Renal cortical epithelial cell (primary cell): Measurements from ENCODE around the gene TMEM131L. TPM values are rescaled to one million over a fixed set of nuclear protein-coding genes. Genes with fewer than 3 reads are reported as not detected.
"Not testable (repeated sequence)": the region's sequence is repeated elsewhere in the genome, so short reads cannot be mapped to it uniquely, and the experiment has no call there.

ENCODE experiments used
- DNase-seq: peaks from one replicate; pipeline ENCODE4 v3.0.0-alpha.2; 2011; ENCODE audit warnings: low read depth
- total RNA-seq: library from RNA; depleted of rRNA; stranded (reverse); fragments of >200 nt; gene quantifications from 2 replicates; pipeline ENCODE4 v1.2.3, GENCODE V29; 2014

TMEM131L gene
- total RNA-seq, 1 donor from 2014 or later: 7.8 TPM

DNA sequence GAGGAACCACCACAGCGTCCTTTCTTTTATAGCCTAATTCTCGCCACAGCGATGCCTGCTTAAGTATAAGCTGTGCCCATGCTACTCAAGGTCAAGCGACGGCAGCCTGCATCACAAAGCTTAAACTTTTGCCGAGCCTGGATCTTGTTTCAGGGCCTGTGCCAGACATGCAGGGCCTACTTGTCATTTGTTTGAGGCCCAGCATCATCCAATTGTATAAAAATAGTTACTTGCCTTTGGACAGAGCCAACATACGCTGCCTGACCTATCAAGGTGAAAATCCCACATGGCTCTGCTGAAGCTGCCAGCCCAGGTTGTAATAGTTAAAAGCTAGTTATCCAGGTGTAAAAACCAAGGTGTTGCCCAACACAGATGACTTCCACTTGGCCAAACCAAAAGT lies 107.1 kb downstream of the TMEM131L start:
- DNase-seq: no peak

DNA sequence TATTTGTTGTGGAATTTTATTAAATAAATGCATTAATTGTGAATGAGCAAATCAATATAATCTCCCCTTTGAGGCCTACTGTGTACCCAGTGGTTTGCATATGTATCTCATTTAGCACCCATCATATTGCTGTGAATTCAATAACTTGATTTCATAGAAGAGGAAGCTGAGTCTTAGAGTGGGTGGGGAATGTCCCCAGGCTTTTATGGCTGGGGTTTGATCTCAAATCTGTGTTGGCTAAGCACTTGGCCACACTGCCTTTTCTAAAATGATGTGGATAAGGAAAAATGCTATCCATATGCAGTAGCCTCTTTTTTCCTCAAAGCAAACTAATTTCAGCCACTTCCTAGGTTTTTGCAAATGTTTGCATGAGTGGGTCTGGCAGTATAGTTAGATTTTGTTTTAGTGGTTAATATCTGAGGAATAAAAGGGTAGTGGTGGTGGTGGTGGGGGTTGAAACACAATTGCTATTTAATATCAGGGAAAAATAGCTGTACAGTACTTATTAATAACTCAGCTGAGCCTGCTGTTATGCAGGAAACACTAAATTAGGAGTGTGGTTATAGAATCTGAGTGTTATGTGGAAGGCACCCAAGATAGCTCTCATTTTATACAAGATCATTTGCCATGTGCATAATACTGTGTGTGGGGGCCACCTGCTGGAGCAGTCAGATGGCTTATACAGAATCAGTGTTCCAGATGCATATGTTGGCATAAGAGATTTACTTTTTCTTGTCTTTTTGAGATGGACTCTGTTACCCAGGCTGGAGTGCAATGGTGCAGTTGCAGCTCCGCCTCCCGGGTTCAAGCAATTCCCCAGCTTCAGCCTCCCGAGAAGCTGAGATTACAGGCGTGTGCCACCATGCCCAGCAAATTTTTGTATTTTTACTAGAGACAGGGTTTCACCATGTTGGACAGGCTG lies 108.0 kb downstream of the TMEM131L start:
- DNase-seq: peak; percentile 57

GRCh38 chr4:153576443-153576774 lies 110.2 kb downstream of the TMEM131L start:
- DNase-seq: no peak

GRCh38 chr4:153577053-153577452 lies 110.9 kb downstream of the TMEM131L start:
- no peak for DNase-seq

DNA sequence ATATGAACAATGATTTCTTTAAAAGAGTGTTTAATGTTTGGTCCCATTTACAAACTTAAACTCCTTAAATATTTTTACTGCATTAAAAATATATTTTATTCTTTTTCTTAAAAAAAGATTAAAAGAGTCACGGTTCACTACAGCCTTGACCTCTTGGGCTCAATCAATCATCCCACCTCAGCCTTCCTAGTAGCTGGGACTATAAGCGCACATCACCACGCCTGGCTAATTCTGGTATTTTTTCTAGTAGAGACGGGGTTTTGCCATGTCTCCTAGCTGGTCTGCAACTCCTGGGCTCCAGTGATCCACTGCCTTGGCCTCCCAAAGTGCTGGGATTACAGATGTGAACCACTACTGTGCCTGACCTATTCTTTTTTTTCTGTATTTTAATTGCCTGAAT lies 113.2 kb downstream of the TMEM131L start:
- DNase-seq: no peak

- DNase-seq: no peak
Observed at GRCh38 chr4:153579872-153580271, 113.7 kb downstream of the TMEM131L start.

- no peak for DNase-seq
Observed at GRCh38 chr4:153582954-153583702, 117.0 kb downstream of the TMEM131L start.

DNA sequence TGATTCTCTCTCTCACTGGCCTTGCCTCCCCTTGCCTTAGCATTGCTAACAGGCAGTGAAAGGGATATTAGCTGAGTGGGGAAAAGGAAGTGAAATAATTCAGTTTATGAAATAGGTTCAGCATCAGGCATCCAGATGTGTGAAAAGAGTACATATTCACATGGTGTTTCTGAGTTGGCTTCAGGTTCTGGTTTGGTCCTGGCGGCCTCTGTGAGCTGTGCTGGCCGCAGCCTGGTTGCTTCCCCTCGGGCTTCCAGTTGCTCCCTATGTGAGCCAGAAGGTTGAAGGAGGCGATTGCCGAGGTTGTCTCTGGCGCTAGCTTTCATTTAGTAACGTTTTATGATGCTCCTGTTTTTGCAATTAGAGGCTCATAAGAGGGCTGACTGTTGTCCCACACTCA lies 118.9 kb downstream of the TMEM131L start:
- no peak for DNase-seq

DNA sequence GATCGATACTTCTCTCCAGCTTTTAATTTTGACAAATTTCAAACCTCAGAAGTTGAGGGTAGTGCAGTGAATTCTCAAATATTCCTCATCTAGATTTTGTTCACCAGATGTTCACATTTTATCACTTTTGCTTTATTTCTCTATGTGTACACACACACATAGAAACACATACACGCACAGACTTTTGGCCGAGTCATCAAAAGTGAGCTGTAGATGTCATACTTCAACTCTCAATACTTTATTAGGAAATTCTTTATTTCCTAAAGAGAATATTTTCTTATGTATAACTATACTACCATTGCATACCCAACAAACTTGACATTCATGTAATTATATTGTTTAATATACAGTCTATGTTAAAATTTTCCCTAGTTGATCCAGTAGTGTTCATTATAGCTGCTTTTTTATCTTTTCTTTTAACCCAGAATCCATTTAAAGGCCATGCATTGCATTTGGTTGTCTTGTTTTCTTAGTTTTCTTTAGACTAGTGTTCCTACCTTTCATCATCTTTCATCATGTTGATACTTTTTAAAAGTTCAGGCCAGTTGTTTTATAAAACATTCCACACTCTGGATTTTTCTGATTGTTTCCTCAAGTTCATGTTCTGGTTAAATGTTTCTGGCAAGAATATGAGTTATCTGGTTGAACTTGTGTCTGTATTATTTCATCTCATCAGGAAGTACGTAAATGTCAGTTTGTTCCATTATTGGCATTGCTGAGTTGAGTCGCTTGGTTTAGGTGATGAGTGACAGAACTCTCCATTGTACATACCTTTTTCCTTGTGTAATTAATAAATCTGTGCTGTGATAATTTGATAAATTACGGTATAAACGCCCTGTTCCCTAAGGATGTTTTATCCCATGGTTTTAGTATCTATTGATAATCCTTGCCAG lies 123.8 kb downstream of the TMEM131L start:
- DNase-seq: no peak

- DNase-seq: no peak
Observed at GRCh38 chr4:153591441-153591840, 125.3 kb downstream of the TMEM131L start.

- no peak for DNase-seq
Observed at GRCh38 chr4:153592064-153592463, 125.9 kb downstream of the TMEM131L start.

DNA sequence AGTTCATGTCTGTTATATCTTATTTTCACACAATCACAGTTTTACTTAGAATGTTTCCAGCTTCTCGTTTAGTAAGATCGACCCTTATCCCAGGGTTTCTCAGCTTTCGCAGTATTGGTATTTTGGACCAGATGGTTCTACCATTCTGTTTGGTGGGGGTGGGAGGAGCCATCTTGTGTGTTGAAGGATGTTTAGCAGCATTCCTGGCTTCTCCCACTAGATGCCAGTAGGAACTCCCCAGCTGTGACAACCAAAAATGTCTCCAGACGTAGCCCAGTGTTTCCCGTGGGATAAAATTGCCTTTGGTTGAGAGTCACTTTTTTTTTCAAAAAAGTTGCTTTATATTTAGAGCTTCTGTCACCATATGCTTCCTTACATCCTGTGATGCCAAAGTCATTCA lies 127.0 kb downstream of the TMEM131L start:
- DNase-seq: no peak

DNA sequence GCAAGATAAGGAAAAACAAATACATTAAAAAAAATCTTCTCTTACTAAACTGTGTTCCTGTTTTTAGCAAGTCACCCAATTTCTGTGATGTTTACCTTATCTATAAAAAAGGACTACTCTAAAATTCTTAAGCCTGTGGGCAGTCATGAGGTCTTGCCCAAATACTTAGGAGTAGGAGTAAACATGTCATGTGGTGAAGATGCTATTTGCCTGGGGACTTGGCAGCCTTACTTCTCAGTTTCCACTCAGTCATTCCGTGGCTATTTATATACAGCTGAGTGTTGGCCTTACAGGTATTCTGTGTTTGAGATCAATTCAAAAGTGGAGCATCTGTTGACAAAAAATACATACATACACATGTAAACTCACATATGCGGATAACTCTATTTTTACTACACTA lies 128.1 kb downstream of the TMEM131L start:
- DNase-seq: peak; percentile 32

DNA sequence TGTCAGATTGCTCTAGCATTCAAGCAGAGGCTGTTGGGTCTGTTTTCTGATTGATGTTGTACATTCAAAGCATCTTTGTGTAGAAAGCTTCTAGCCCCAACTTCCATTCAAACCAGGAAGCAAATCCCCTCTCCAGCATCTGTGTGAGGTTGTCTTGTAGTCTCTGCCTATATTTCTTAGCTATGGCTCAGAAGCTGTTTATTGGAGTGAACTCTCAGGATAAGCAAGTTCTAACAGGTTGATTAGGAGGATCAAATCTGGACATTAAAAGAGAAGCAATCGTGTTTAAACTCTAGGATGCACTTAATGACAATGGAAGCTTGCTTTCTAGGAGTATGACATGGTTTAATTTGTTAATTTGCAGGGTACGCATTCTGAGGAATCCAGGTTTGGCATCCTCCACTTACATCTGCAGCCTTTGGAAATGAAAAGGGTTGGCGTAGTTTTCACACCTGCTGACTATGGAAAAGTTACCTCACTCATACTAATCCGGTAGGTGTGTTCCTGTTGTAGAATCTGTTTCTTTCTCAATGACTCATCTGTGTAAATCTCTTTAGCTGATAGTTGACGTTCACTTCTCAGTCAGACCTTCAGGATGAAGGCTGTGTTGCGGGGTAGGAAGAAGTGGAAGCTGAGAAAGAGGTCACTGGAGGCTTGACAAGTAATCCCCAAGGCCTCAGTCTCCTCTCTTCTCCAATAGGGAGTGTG lies 129.9 kb downstream of the TMEM131L start:
- DNase-seq: no peak

DNA sequence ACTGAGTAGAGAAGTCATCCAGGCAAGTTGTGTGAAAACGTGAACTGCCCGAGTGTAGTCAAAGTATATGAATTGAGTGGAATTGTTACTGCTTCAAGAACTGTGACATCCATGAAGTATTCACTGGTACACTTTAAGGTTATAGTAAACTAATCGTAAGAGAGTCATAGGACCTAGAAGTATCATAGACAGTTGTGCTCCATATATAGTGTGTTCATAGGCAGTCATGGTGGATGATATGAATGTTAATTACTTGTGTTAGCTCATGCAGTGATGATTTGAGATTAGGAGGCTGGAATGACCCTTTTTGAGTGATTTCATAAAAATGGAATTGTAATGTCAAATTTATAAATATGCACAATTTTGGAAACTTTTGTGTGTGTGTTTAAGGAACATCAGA lies 136.6 kb downstream of the TMEM131L start:
- DNase-seq: no peak

GRCh38 chr4:153603258-153603657 lies 137.1 kb downstream of the TMEM131L start:
- DNase-seq: no peak

- DNase-seq: no peak
Observed at GRCh38 chr4:153603835-153604234, 137.7 kb downstream of the TMEM131L start.

GRCh38 chr4:153609070-153609469 lies 142.9 kb downstream of the TMEM131L start:
- DNase-seq: not testable (repeated sequence)

DNA sequence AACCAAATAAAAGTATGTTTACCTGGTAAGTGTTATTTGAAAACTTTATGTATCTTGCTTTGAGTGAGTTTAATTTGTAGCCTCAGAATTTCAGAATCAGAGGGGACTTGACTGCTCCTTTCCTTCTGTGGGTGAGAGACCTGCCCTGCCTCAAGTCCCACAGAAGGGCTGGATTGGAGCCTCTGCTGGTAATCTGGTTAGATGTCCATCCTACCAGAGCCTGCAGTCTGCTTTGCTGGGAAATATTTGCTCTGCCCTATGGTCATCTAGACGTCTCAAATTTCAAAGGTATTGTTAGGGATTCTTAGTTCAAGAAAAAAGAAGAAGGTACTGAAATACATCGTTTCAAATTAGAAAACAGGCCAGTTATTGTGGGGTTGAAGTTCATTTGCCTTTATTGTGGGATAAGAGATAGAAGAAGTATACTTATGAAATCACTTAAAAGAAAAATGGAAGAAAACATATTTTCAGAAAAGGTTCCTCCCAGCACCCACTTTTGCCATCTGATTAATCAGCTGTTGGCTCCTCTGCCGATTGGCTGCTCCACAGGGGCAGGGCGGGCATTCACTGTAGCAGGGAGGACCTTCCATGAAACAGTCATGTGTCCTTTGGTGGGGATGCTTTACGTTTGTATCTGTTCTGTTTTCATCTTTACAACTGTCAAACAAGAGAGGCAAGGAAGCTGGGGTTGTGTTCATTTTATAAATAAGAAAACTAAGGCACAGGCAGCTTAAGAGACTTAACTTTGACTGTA lies 144.6 kb downstream of the TMEM131L start:
- DNase-seq: no peak

DNA sequence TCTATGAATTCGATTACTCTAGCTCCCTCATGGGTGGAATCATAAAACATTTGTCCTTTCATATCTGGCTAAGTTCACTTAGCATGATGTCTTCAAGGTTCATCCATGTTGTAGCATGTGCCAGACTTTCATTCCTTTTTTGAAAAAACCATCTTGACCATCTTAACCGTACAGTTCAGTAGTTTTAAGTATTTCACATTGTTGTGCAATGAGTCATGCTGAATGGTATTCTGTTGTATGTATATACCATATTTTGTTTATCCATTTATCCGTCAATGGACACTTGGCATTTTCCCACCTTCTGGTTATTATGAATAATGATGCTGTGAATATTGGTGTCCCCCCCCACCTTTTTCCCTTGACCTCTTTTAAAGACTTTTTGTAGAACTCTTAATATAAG lies 145.5 kb downstream of the TMEM131L start:
- peak; percentile 38 for DNase-seq

- DNase-seq: no peak
Observed at GRCh38 chr4:153612878-153613277, 146.7 kb downstream of the TMEM131L start.
